ENCODE results near the gene DENND2A.
A peak's percentile ranks its signal among the peaks of the same experiment; 100 is the strongest.
"Not testable (repeated sequence)": the region's sequence is repeated elsewhere in the genome, so short reads cannot be mapped to it uniquely, and the experiment has no call there.

The DENND2A gene

DNA sequence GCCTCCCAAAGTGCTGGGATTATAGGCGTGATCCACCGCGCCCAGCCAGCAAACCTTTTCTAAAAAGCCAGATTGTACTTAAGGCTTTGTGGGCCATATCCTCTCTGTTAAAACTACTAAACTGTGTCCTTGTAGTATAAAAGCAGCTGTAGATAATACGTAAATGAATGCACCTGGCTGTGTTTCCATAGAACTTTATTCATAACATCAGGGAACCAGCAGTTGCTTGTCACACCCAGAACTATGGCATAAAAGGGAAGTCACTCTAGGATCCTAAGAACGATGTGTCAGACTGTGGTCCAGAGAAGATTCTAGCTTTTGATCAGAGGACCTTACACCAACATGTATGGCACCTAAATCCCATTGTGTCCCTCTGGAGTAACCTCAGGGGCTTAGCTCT lies 63.0 kb downstream of the DENND2A start:
- POLR2A ChIA-PET, result no interaction called here
- Histone ChIP-seq H3K4me3 (ENCODE audit: control insufficient read depth in 1 of 7, extremely low read depth in 1 of 7, insufficient read depth in 4 of 7, low read depth in 2 of 7, low read length in 6 of 7) (no peak overlapping the region), H3K9me3 (ENCODE audit: control extremely low read depth in 1 of 5, control insufficient read depth in 4 of 5, insufficient read depth in 2 of 5, low read depth in 1 of 5, low read length in 4 of 5) (no peaks in the 10 kb centered on the region), H3K36me3 (ENCODE audit: control insufficient read depth in 4 of 4, insufficient read depth in 4 of 4, low read length in 3 of 4) (no peaks in the 10 kb centered on the region), H3K4me1 (ENCODE audit: control extremely low read depth in 1 of 4, control insufficient read depth in 4 of 4, insufficient read depth in 4 of 4, low read length in 3 of 4) (peaks cover 0 to 4% (median 0%) of the 10 kb centered on the region in 4 experiments), H3K27me3 (replicated peaks in 2 of 5; ENCODE audit: control insufficient read depth in 4 of 5, insufficient read depth in 5 of 5, low read length in 4 of 5) (no peaks in the 10 kb centered on the region), H3K27ac (ENCODE audit: insufficient read depth in 1 of 2, low read depth in 1 of 2, low read length in 2 of 2, poor library complexity in 1 of 2, severe bottlenecking in 2 of 2) (no peak overlapping the region)
- WGBS (ENCODE audit: insufficient coverage), result 79% methylated on average over 4 of the region's 5 CpGs
- CTCF ChIA-PET, result interaction anchor here (1.4 kb wide), 1 partner anchor 19 kb away, joined by 3 read pairs; no protein-coding TSS in a partner anchor
- DNase-seq, result peak in 1 of 3 donors; percentile 4

DNA sequence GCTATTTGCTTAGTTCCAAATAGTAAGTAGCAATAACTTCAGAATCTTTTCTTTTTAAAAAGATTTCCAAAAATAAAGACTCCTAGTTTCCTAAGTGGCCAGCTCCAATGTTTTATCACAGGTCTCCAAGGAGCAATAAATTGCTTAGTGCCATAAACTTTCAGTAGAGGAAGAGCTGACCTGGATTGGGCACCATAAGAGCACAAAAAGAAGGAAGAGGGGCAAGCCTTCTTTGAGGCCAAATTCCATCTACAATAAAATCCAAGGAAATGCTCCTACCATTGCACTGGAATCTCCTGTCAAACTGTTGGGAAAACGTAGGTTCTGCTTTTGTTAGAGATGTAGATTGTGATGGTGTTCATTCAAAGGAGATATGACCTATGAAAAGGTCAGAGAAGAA lies 64.0 kb downstream of the DENND2A start:
- peaks cover 0 to 4% (median 0%) of the 10 kb centered on the region in 4 experiments for H3K4me1 ChIP-seq (ENCODE audit: control extremely low read depth in 1 of 4, control insufficient read depth in 4 of 4, insufficient read depth in 4 of 4, low read length in 3 of 4)
- H3K4me3 ChIP-seq (ENCODE audit: control insufficient read depth in 1 of 7, extremely low read depth in 1 of 7, insufficient read depth in 4 of 7, low read depth in 2 of 7, low read length in 6 of 7), result no peak overlapping the region
- ChIA-PET POLR2A (no interaction called here), CTCF (interaction anchor here (1.1 to 1.4 kb wide), 2 partner anchors 14 to 20 kb away, joined by 3 to 4 read pairs; no protein-coding TSS in a partner anchor)
- H3K9me3 ChIP-seq (ENCODE audit: control extremely low read depth in 1 of 5, control insufficient read depth in 4 of 5, insufficient read depth in 2 of 5, low read depth in 1 of 5, low read length in 4 of 5), result no peaks in the 10 kb centered on the region
- no CpG with 5 or more reads among the region's 1 CpG for WGBS (ENCODE audit: insufficient coverage)
- no peak for DNase-seq
- H3K27ac ChIP-seq (ENCODE audit: insufficient read depth in 1 of 2, low read depth in 1 of 2, low read length in 2 of 2, poor library complexity in 1 of 2, severe bottlenecking in 2 of 2), result no peak overlapping the region
- H3K36me3 ChIP-seq (ENCODE audit: control insufficient read depth in 4 of 4, insufficient read depth in 4 of 4, low read length in 3 of 4), result no peaks in the 10 kb centered on the region
- H3K27me3 ChIP-seq (replicated peaks in 2 of 5; ENCODE audit: control insufficient read depth in 4 of 5, insufficient read depth in 5 of 5, low read length in 4 of 5), result no peaks in the 10 kb centered on the region

- Histone ChIP-seq H3K4me3 (ENCODE audit: control insufficient read depth in 1 of 7, extremely low read depth in 1 of 7, insufficient read depth in 4 of 7, low read depth in 2 of 7, low read length in 6 of 7) (no peak overlapping the region), H3K36me3 (ENCODE audit: control insufficient read depth in 4 of 4, insufficient read depth in 4 of 4, low read length in 3 of 4) (no peaks in the 10 kb centered on the region), H3K4me1 (ENCODE audit: control extremely low read depth in 1 of 4, control insufficient read depth in 4 of 4, insufficient read depth in 4 of 4, low read length in 3 of 4) (peaks cover 0 to 4% (median 0%) of the 10 kb centered on the region in 4 experiments), H3K9me3 (ENCODE audit: control extremely low read depth in 1 of 5, control insufficient read depth in 4 of 5, insufficient read depth in 2 of 5, low read depth in 1 of 5, low read length in 4 of 5) (no peaks in the 10 kb centered on the region), H3K27me3 (replicated peaks in 2 of 5; ENCODE audit: control insufficient read depth in 4 of 5, insufficient read depth in 5 of 5, low read length in 4 of 5) (peaks cover 0 to 2% (median 0%) of the 10 kb centered on the region in 5 experiments), H3K27ac (ENCODE audit: insufficient read depth in 1 of 2, low read depth in 1 of 2, low read length in 2 of 2, poor library complexity in 1 of 2, severe bottlenecking in 2 of 2) (no peak overlapping the region)
- ChIA-PET POLR2A (no interaction called here), CTCF (interaction anchor here (0.6 kb wide), 1 partner anchor 190 kb away, joined by 3 read pairs; no protein-coding TSS in a partner anchor)
- DNase-seq, result no peak
- WGBS (ENCODE audit: insufficient coverage), result 96% methylated on average over 2 of the region's 5 CpGs
These were observed 69.0 kb downstream of the DENND2A start for GRCh38 chr7:140571538-140572122.

DNA sequence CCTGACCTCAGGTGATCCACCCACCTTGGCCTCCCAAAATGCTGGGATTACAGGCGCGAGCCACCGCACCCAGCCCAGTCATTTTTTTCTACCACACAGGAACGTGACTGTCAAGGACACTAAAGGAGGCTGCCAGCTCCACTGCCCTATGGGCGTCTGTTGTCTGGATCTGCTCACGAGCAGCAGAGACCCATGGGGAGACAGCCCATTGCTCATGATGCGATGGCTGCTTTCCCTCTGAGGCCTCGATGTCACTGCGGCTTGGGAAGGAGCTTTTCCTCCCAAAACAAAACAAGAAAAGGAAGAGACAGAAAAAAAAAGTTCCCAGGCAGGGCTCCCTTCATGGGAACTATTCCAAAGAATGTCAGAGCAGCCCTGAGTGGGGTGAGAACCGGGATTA lies 70.5 kb downstream of the DENND2A start:
- WGBS (ENCODE audit: insufficient coverage), result 99% methylated on average over 10 of the region's 10 CpGs
- CTCF ChIA-PET, result no interaction called here
- H3K4me3 ChIP-seq (ENCODE audit: control insufficient read depth in 1 of 7, extremely low read depth in 1 of 7, insufficient read depth in 4 of 7, low read depth in 2 of 7, low read length in 6 of 7), result no peak overlapping the region
- DNase-seq, result no peak
- POLR2A ChIA-PET, result no interaction called here
- H3K9me3 ChIP-seq (ENCODE audit: control extremely low read depth in 1 of 5, control insufficient read depth in 4 of 5, insufficient read depth in 2 of 5, low read depth in 1 of 5, low read length in 4 of 5), result no peaks in the 10 kb centered on the region
- no peaks in the 10 kb centered on the region for H3K36me3 ChIP-seq (ENCODE audit: control insufficient read depth in 4 of 4, insufficient read depth in 4 of 4, low read length in 3 of 4)
- no peak overlapping the region for H3K27ac ChIP-seq (ENCODE audit: insufficient read depth in 1 of 2, low read depth in 1 of 2, low read length in 2 of 2, poor library complexity in 1 of 2, severe bottlenecking in 2 of 2)
- H3K4me1 ChIP-seq (ENCODE audit: control extremely low read depth in 1 of 4, control insufficient read depth in 4 of 4, insufficient read depth in 4 of 4, low read length in 3 of 4), result peaks cover 0 to 4% (median 0%) of the 10 kb centered on the region in 4 experiments
- H3K27me3 ChIP-seq (replicated peaks in 2 of 5; ENCODE audit: control insufficient read depth in 4 of 5, insufficient read depth in 5 of 5, low read length in 4 of 5), result peaks cover 0 to 2% (median 0%) of the 10 kb centered on the region in 5 experiments

- POLR2A ChIA-PET, result interaction anchor here (0.7 kb wide), 1 partner anchor 1138 kb away, joined by 4 read pairs; no protein-coding TSS in a partner anchor
- 99% methylated on average over 16 of the region's 17 CpGs for WGBS (ENCODE audit: insufficient coverage)
These were observed 72.4 kb downstream of the DENND2A start for GRCh38 chr7:140568021-140568813.

GRCh38 chr7:140566186-140566585 lies 74.4 kb downstream of the DENND2A start:
- POLR2A ChIA-PET; H3K27ac ChIP-seq (ENCODE audit: insufficient read depth in 1 of 2, low read depth in 1 of 2, low read length in 2 of 2, poor library complexity in 1 of 2, severe bottlenecking in 2 of 2); H3K9me3 ChIP-seq (ENCODE audit: control extremely low read depth in 1 of 5, control insufficient read depth in 4 of 5, insufficient read depth in 2 of 5, low read depth in 1 of 5, low read length in 4 of 5); CTCF ChIA-PET; H3K36me3 ChIP-seq (ENCODE audit: control insufficient read depth in 4 of 4, insufficient read depth in 4 of 4, low read length in 3 of 4); H3K4me1 ChIP-seq (ENCODE audit: control extremely low read depth in 1 of 4, control insufficient read depth in 4 of 4, insufficient read depth in 4 of 4, low read length in 3 of 4); H3K4me3 ChIP-seq (ENCODE audit: control insufficient read depth in 1 of 7, extremely low read depth in 1 of 7, insufficient read depth in 4 of 7, low read depth in 2 of 7, low read length in 6 of 7); DNase-seq; H3K27me3 ChIP-seq (replicated peaks in 2 of 5; ENCODE audit: control insufficient read depth in 4 of 5, insufficient read depth in 5 of 5, low read length in 4 of 5): not testable (repeated sequence)
- 94% methylated on average over 6 of the region's 6 CpGs for WGBS (ENCODE audit: insufficient coverage)

More at GRCh38 chr7:140568021-140568813, 72.4 kb downstream of the DENND2A start:
- Histone ChIP-seq H3K36me3 (ENCODE audit: control insufficient read depth in 4 of 4, insufficient read depth in 4 of 4, low read length in 3 of 4) (no peaks in the 10 kb centered on the region), H3K4me1 (ENCODE audit: control extremely low read depth in 1 of 4, control insufficient read depth in 4 of 4, insufficient read depth in 4 of 4, low read length in 3 of 4) (peaks cover 0 to 1% (median 0%) of the 10 kb centered on the region in 4 experiments), H3K27ac (ENCODE audit: insufficient read depth in 1 of 2, low read depth in 1 of 2, low read length in 2 of 2, poor library complexity in 1 of 2, severe bottlenecking in 2 of 2) (no peak overlapping the region), H3K4me3 (ENCODE audit: control insufficient read depth in 1 of 7, extremely low read depth in 1 of 7, insufficient read depth in 4 of 7, low read depth in 2 of 7, low read length in 6 of 7) (no peak overlapping the region), H3K9me3 (ENCODE audit: control extremely low read depth in 1 of 5, control insufficient read depth in 4 of 5, insufficient read depth in 2 of 5, low read depth in 1 of 5, low read length in 4 of 5) (no peaks in the 10 kb centered on the region), H3K27me3 (replicated peaks in 2 of 5; ENCODE audit: control insufficient read depth in 4 of 5, insufficient read depth in 5 of 5, low read length in 4 of 5) (peaks cover 0 to 2% (median 0%) of the 10 kb centered on the region in 5 experiments)
- no peak for DNase-seq
- CTCF ChIA-PET, result no interaction called here

GRCh38 chr7:140565761-140566160 lies 74.9 kb downstream of the DENND2A start:
- POLR2A ChIA-PET; H3K4me3 ChIP-seq (ENCODE audit: control insufficient read depth in 1 of 7, extremely low read depth in 1 of 7, insufficient read depth in 4 of 7, low read depth in 2 of 7, low read length in 6 of 7); H3K27ac ChIP-seq (ENCODE audit: insufficient read depth in 1 of 2, low read depth in 1 of 2, low read length in 2 of 2, poor library complexity in 1 of 2, severe bottlenecking in 2 of 2); H3K9me3 ChIP-seq (ENCODE audit: control extremely low read depth in 1 of 5, control insufficient read depth in 4 of 5, insufficient read depth in 2 of 5, low read depth in 1 of 5, low read length in 4 of 5); H3K4me1 ChIP-seq (ENCODE audit: control extremely low read depth in 1 of 4, control insufficient read depth in 4 of 4, insufficient read depth in 4 of 4, low read length in 3 of 4); CTCF ChIA-PET; DNase-seq; H3K27me3 ChIP-seq (replicated peaks in 2 of 5; ENCODE audit: control insufficient read depth in 4 of 5, insufficient read depth in 5 of 5, low read length in 4 of 5); H3K36me3 ChIP-seq (ENCODE audit: control insufficient read depth in 4 of 4, insufficient read depth in 4 of 4, low read length in 3 of 4): not testable (repeated sequence)
- WGBS (ENCODE audit: insufficient coverage), result 96% methylated on average over 3 of the region's 5 CpGs

Measured in common myeloid progenitor, CD34-positive (primary cell).